Upper lobe of right lung (tissue), 1 donor: Measurements from ENCODE around the gene DAGLB. TPM values are rescaled to one million over a fixed set of nuclear protein-coding genes. Genes with fewer than 3 reads are reported as not detected.

Experiments used
- ATAC-seq: fragments of 200-7000 bp; cut with Tn5 transposase; one replicate; pipeline ENCODE4 v1.9.1; 2020; ENCODE audit warnings: mild to moderate bottlenecking, moderate library complexity
- DNase-seq: peaks from one replicate; pipeline ENCODE4 v3.0.0-alpha.2; 2020
- H3K27ac ChIP-seq: fragments of 200-600 bp; one replicate; pipeline ENCODE4 v1.8.0; 2022
- H3K27me3 ChIP-seq: fragments of 200-600 bp; one replicate; pipeline ENCODE4 v1.8.0; 2022; ENCODE audit warnings: mild to moderate bottlenecking
- H3K36me3 ChIP-seq: fragments of 200-600 bp; one replicate; pipeline ENCODE4 v1.8.0; 2022
- H3K4me1 ChIP-seq: fragments of 200-600 bp; one replicate; pipeline ENCODE4 v1.8.0; 2022
- H3K4me3 ChIP-seq: fragments of 200-600 bp; one replicate; pipeline ENCODE4 v1.8.0; 2022; ENCODE audit warnings: mild to moderate bottlenecking
- H3K9me3 ChIP-seq: fragments of 200-600 bp; one replicate; pipeline ENCODE4 v1.8.0; 2022
- CTCF ChIP-seq: fragments of 200-600 bp; IDR thresholded peaks from one replicate; pipeline ENCODE4 v1.8.0; 2022; ENCODE audit warnings: antibody characterized with exemption
- intact Hi-C: fragments of 100-400 bp; cut with DNase I; formaldehyde crosslinking; loops from one replicate; pipeline ENCODE4 v1.11.0; 2022
- total RNA-seq: library from RNA; stranded (reverse); fragmentation: NEBNext Ultra II Directional; extraction: Animal tissue kit (Norgen Biotek cat#: 25700); gene quantifications from one replicate; pipeline ENCODE4 v1.2.1, GENCODE V29; 2021
- donor health status: DM: no; HTN: yes; CAD: no; lungs with severe emphysema.

Gene DAGLB
- total RNA-seq, 1 donor from 2014 or later: 34.7 TPM

- Histone ChIP-seq H3K27me3 (no peaks in the 10 kb centered on the region), H3K4me1 (peaks cover 55% of the 10 kb centered on the region), H3K9me3 (no peaks in the 10 kb centered on the region), H3K4me3 (no peak overlapping the region), H3K27ac (no peak overlapping the region), H3K36me3 (peaks cover 55% of the 10 kb centered on the region)
- no peak for TF ChIP-seq CTCF
- DNase-seq: no peak
- no peak for ATAC-seq
- intact Hi-C loops: no loop called here
These were observed 59.9 kb downstream of the DAGLB start for GRCh38 chr7:6387734-6388294.

GRCh38 chr7:6386779-6387178 is 61.0 kb downstream of the DAGLB start:
- H3K4me1 ChIP-seq: peaks cover 58% of the 10 kb centered on the region
- intact Hi-C loops: no loop called here

GRCh38 chr7:6385909-6386560 is 61.7 kb downstream of the DAGLB start:
- Histone ChIP-seq H3K9me3 (no peaks in the 10 kb centered on the region), H3K27me3 (no peaks in the 10 kb centered on the region), H3K36me3 (peaks cover 38% of the 10 kb centered on the region), H3K4me1 (peaks cover 65% of the 10 kb centered on the region), H3K27ac (peak overlapping the region; percentile 28), H3K4me3 (no peak overlapping the region)
- ATAC-seq (no peak), DNase-seq (no peak)
- intact Hi-C loops: no loop called here
- no peak for TF ChIP-seq CTCF

More at GRCh38 chr7:6386779-6387178, 61.0 kb downstream of the DAGLB start:
- ATAC-seq (no peak), DNase-seq (no peak)
- no peak overlapping the region for H3K4me3 ChIP-seq
- no peaks in the 10 kb centered on the region for H3K27me3 ChIP-seq
- peak overlapping the region; percentile 43 for H3K27ac ChIP-seq
- TF ChIP-seq CTCF: no peak
- peaks cover 45% of the 10 kb centered on the region for H3K36me3 ChIP-seq
- H3K9me3 ChIP-seq: no peaks in the 10 kb centered on the region

DNA sequence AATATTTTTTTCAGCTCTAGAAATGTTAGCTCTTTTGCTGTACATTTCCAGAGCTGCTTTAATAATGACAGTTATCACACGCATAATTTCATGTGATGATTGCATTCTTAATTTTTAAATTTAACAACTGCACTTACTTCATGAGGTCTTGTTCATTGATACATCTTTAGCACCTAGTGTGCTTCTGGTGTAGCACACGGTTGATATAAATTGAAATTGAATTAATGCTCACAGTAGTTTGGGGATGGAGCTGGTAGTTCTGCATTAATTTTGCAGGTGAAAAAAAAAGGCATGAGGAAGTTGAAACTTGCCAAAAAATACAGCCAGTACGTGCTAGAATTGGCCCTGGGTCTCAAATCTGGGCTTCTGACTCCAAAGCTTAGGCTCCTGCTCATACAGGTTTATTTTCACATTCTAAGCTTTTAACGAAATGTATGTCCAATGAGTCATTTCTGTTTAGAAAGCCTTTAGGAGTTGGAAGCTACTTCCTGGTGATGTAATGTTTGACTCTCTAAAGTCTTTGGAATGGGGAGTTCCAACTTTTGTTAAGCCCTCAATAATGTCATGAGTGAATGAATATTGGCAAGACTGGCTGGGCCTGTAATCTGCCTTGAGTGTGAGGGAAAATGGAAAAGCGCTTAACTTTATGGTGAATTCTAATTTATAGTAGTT is 62.5 kb downstream of the DAGLB start:
- H3K4me3 ChIP-seq: no peak overlapping the region
- H3K36me3 ChIP-seq: peaks cover 30% of the 10 kb centered on the region
- H3K27me3 ChIP-seq: no peaks in the 10 kb centered on the region
- no peak for TF ChIP-seq CTCF
- DNase-seq: no peak
- H3K27ac ChIP-seq: peak overlapping the region; percentile 28
- peaks cover 72% of the 10 kb centered on the region for H3K4me1 ChIP-seq
- ATAC-seq: peak; percentile 87
- intact Hi-C loops: no loop called here
- H3K9me3 ChIP-seq: no peaks in the 10 kb centered on the region

DNA sequence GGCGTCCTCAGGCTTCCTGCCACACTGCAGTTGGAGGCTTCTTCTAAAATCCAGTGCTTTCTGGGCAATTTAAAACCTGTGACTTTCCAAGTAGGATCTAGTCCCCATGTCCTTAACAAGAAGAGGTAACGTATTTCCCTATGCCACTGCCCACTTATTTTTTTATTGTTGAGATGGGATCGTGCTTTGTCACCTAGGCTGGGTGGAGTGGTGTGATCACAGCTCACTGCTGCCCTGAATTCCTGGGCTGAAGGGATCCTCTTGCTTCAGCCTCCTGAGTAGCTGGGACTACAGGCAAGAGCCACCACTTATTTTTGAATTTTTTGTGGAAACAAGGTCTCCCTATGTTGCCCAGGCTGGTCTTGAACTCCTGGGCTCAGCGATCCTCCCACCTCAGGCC is 63.4 kb downstream of the DAGLB start:
- peaks cover 82% of the 10 kb centered on the region for H3K4me1 ChIP-seq
- ATAC-seq (peak; percentile 4), DNase-seq (no peak)
- H3K27me3 ChIP-seq: no peaks in the 10 kb centered on the region
- intact Hi-C loops: no loop called here
- peak overlapping the region; percentile 13 for H3K27ac ChIP-seq
- no peak overlapping the region for H3K4me3 ChIP-seq
- no peak for TF ChIP-seq CTCF
- peaks cover 22% of the 10 kb centered on the region for H3K36me3 ChIP-seq
- H3K9me3 ChIP-seq: no peaks in the 10 kb centered on the region
